Measurements from ENCODE around the gene LRGUK.

LRGUK gene

DNA sequence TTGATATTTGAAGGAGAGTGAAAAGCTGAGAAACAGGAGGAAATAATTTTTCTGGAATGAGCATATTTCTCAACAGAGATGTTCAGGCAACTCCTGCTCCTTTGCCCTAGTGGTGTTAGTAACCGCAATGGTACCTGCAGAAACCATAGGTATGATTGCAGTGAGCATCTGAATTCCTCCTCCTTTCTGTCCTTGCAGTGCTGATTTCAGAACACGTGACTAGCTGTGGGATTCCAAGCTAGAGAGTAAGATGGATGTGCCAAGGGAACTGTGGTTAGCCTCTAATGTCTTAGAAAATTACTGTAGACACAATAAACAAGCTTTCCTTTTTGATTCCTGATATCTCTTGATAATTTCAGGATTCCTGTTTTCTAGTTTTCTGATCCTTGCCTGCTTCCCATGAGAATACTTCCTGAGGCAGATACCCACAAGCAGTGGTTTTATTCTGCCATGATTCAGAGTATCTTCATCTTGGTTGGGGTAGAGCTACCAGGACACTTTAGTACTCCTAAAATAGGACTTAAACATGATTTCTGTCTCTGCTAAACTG lies 27.5 kb downstream of the LRGUK start:
- Histone ChIP-seq H4K8ac (ENCODE audit: low read depth, low read length) (no peak overlapping the region), H3K14ac (ENCODE audit: low read length) (no peak overlapping the region), H2AFZ (ENCODE audit: low read length) (no peak overlapping the region), H3K9me3 (replicated peaks in 1 of 2; ENCODE audit: control insufficient read depth in 2 of 2, insufficient read depth in 1 of 2, low read depth in 1 of 2, low read length in 2 of 2) (no peaks in the 10 kb centered on the region), H2BK5ac (ENCODE audit: low read length) (no peak overlapping the region), H3K79me1 (ENCODE audit: low read depth, low read length) (no peaks in the 10 kb centered on the region), H3K4ac (ENCODE audit: low read length) (no peak overlapping the region), H3K27me3 (ENCODE audit: control insufficient read depth in 3 of 3, insufficient read depth in 3 of 3, low read depth in 1 of 3, low read length in 3 of 3) (peaks cover 0 to 3% (median 0%) of the 10 kb centered on the region in 3 experiments), H3K23ac (ENCODE audit: low read depth, low read length, poor library complexity) (no peak overlapping the region), H3K9ac (ENCODE audit: low read depth, low read length, poor library complexity) (no peak overlapping the region), H2BK120ac (ENCODE audit: low read depth, low read length) (no peak overlapping the region), H2BK15ac (ENCODE audit: low read length) (no peak overlapping the region), H3K36me3 (replicated peaks in 1 of 2; ENCODE audit: control insufficient read depth in 2 of 2, insufficient read depth in 2 of 2, low read length in 2 of 2) (no peaks in the 10 kb centered on the region), H2AK5ac (ENCODE audit: low read depth, low read length) (no peak overlapping the region), H3K18ac (ENCODE audit: low read length) (no peak overlapping the region), H3K4me2 (ENCODE audit: insufficient read depth, low read length, poor library complexity, severe bottlenecking) (no peak overlapping the region), H3K4me1 (ENCODE audit: control insufficient read depth in 2 of 2, insufficient read depth in 1 of 2, low read depth in 1 of 2, low read length in 2 of 2) (no peaks in the 10 kb centered on the region), H2BK12ac (ENCODE audit: low read length) (no peak overlapping the region), H3K27ac (replicated peaks; ENCODE audit: low read length) (no peak overlapping the region), H4K91ac (ENCODE audit: low read depth, low read length, poor library complexity) (no peak overlapping the region), H3K4me3 (ENCODE audit: low read length in 2 of 2) (no peak overlapping the region)
- no CpG with 5 or more reads among the region's 2 CpGs for WGBS, 2 donors (ENCODE audit: extremely low coverage in 2 of 2, insufficient read length in 2 of 2, insufficient replicate concordance in 1 of 2)
- DNase-seq (ENCODE audit: low spot score) = no peak

DNA sequence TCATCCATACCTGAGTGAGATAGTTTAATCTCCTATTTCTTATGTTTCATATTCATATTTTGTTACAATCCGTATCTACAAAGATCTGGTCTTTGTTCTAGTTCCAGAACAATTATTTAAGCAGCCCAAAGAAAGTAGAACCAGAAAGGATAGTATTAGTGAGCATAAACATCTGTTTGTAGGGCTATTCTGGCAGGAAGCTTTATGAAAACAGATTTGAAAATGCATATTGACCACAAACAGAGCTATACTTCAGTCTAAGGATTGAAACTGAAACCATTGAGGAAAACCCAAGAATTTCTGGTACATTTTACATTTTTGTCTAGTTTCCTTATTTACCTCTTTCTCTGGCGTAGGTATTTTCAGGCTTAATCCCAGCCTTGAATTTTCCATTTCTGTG lies 28.1 kb downstream of the LRGUK start:
- Histone ChIP-seq H3K27ac (replicated peaks; ENCODE audit: low read length) (no peak overlapping the region), H2BK15ac (ENCODE audit: low read length) (no peak overlapping the region), H3K4ac (ENCODE audit: low read length) (no peak overlapping the region), H3K79me1 (ENCODE audit: low read depth, low read length) (no peaks in the 10 kb centered on the region), H2BK120ac (ENCODE audit: low read depth, low read length) (no peak overlapping the region), H3K27me3 (ENCODE audit: control insufficient read depth in 3 of 3, insufficient read depth in 3 of 3, low read depth in 1 of 3, low read length in 3 of 3) (peaks cover 0 to 3% (median 0%) of the 10 kb centered on the region in 3 experiments), H3K23ac (ENCODE audit: low read depth, low read length, poor library complexity) (no peak overlapping the region), H4K8ac (ENCODE audit: low read depth, low read length) (no peak overlapping the region), H3K18ac (ENCODE audit: low read length) (no peak overlapping the region), H2AFZ (ENCODE audit: low read length) (no peak overlapping the region), H3K14ac (ENCODE audit: low read length) (no peak overlapping the region), H3K9me3 (replicated peaks in 1 of 2; ENCODE audit: control insufficient read depth in 2 of 2, insufficient read depth in 1 of 2, low read depth in 1 of 2, low read length in 2 of 2) (no peaks in the 10 kb centered on the region), H4K91ac (ENCODE audit: low read depth, low read length, poor library complexity) (no peak overlapping the region), H3K36me3 (replicated peaks in 1 of 2; ENCODE audit: control insufficient read depth in 2 of 2, insufficient read depth in 2 of 2, low read length in 2 of 2) (no peaks in the 10 kb centered on the region), H3K9ac (ENCODE audit: low read depth, low read length, poor library complexity) (no peak overlapping the region), H2AK5ac (ENCODE audit: low read depth, low read length) (no peak overlapping the region), H3K4me2 (ENCODE audit: insufficient read depth, low read length, poor library complexity, severe bottlenecking) (no peak overlapping the region), H2BK5ac (ENCODE audit: low read length) (no peak overlapping the region), H2BK12ac (ENCODE audit: low read length) (no peak overlapping the region), H3K4me1 (ENCODE audit: control insufficient read depth in 2 of 2, insufficient read depth in 1 of 2, low read depth in 1 of 2, low read length in 2 of 2) (no peaks in the 10 kb centered on the region), H3K4me3 (ENCODE audit: low read length in 2 of 2) (no peak overlapping the region)
- no peak for DNase-seq (ENCODE audit: low spot score)
- WGBS, 2 donors (ENCODE audit: extremely low coverage in 2 of 2, insufficient read length in 2 of 2, insufficient replicate concordance in 1 of 2) = no CpG with 5 or more reads among the region's 2 CpGs

DNA sequence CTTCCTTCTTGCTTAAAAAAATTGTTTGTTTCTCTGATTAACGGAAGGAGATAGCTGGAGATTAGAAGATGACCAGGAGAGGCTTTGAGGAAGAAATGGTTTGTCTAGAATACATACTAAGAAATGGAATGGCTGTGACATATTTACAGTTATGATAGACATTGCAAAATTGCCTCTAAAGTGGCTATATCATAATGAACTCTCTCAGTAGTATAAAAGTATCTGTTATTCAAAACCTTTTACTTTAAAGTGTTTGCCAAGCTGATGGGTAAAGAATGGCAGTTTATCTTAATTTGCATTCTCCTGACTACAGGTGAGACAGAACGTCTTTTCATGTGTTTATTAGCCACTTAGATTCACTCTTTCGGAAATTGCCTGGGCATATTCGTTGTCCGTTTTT lies 28.7 kb downstream of the LRGUK start:
- Histone ChIP-seq H3K79me1 (ENCODE audit: low read depth, low read length) (no peaks in the 10 kb centered on the region), H4K8ac (ENCODE audit: low read depth, low read length) (no peak overlapping the region), H3K18ac (ENCODE audit: low read length) (no peak overlapping the region), H3K9ac (ENCODE audit: low read depth, low read length, poor library complexity) (no peak overlapping the region), H2AK5ac (ENCODE audit: low read depth, low read length) (no peak overlapping the region), H3K27me3 (ENCODE audit: control insufficient read depth in 3 of 3, insufficient read depth in 3 of 3, low read depth in 1 of 3, low read length in 3 of 3) (peaks cover 0 to 3% (median 0%) of the 10 kb centered on the region in 3 experiments), H2BK120ac (ENCODE audit: low read depth, low read length) (no peak overlapping the region), H3K27ac (replicated peaks; ENCODE audit: low read length) (no peak overlapping the region), H3K4me3 (ENCODE audit: low read length in 2 of 2) (no peak overlapping the region), H3K4me2 (ENCODE audit: insufficient read depth, low read length, poor library complexity, severe bottlenecking) (no peak overlapping the region), H2AFZ (ENCODE audit: low read length) (no peak overlapping the region), H3K14ac (ENCODE audit: low read length) (no peak overlapping the region), H3K4me1 (ENCODE audit: control insufficient read depth in 2 of 2, insufficient read depth in 1 of 2, low read depth in 1 of 2, low read length in 2 of 2) (no peaks in the 10 kb centered on the region), H3K36me3 (replicated peaks in 1 of 2; ENCODE audit: control insufficient read depth in 2 of 2, insufficient read depth in 2 of 2, low read length in 2 of 2) (no peaks in the 10 kb centered on the region), H4K91ac (ENCODE audit: low read depth, low read length, poor library complexity) (no peak overlapping the region), H3K23ac (ENCODE audit: low read depth, low read length, poor library complexity) (no peak overlapping the region), H2BK12ac (ENCODE audit: low read length) (no peak overlapping the region), H2BK5ac (ENCODE audit: low read length) (no peak overlapping the region), H3K9me3 (replicated peaks in 1 of 2; ENCODE audit: control insufficient read depth in 2 of 2, insufficient read depth in 1 of 2, low read depth in 1 of 2, low read length in 2 of 2) (no peaks in the 10 kb centered on the region), H3K4ac (ENCODE audit: low read length) (no peak overlapping the region), H2BK15ac (ENCODE audit: low read length) (no peak overlapping the region)
- WGBS, 2 donors (ENCODE audit: extremely low coverage in 2 of 2, insufficient read length in 2 of 2, insufficient replicate concordance in 1 of 2) = no CpG with 5 or more reads among the region's 5 CpGs
- DNase-seq (ENCODE audit: low spot score) = no peak

DNA sequence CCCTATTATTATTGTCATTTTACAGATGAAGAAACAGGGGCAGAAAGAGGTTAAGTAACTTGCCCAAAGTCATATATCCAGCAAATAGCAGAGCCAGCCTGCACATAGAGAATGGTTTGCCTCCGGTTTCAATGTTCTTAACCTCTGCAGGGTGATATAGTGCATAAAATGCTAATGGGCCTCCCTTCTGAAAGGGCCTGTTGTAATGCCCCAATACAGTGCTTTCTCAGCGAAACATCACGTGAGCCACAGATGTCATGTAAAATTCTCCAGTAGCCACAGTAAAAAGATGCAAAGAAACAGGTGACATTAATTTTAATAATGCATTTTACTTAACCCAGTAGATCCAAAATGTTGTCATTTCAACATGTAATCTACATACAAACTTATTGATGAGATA lies 38.1 kb downstream of the LRGUK start:
- H3K27me3 ChIP-seq (ENCODE audit: control insufficient read depth in 3 of 3, insufficient read depth in 3 of 3, low read depth in 1 of 3, low read length in 3 of 3) = no peaks in the 10 kb centered on the region
- H3K18ac ChIP-seq (ENCODE audit: low read length) = no peak overlapping the region
- H4K8ac ChIP-seq (ENCODE audit: low read depth, low read length) = no peak overlapping the region
- H3K36me3 ChIP-seq (replicated peaks in 1 of 2; ENCODE audit: control insufficient read depth in 2 of 2, insufficient read depth in 2 of 2, low read length in 2 of 2) = no peaks in the 10 kb centered on the region
- no CpG with 5 or more reads among the region's 3 CpGs for WGBS, 2 donors (ENCODE audit: extremely low coverage in 2 of 2, insufficient read length in 2 of 2, insufficient replicate concordance in 1 of 2)
- H3K4me1 ChIP-seq (ENCODE audit: control insufficient read depth in 2 of 2, insufficient read depth in 1 of 2, low read depth in 1 of 2, low read length in 2 of 2) = peaks cover 0 to 4% of the 10 kb centered on the region in 2 donors
- no peak overlapping the region for H3K4ac ChIP-seq (ENCODE audit: low read length)
- no peak overlapping the region for H2AFZ ChIP-seq (ENCODE audit: low read length)
- H3K9ac ChIP-seq (ENCODE audit: low read depth, low read length, poor library complexity) = no peak overlapping the region
- H2BK5ac ChIP-seq (ENCODE audit: low read length) = no peak overlapping the region
- H2BK15ac ChIP-seq (ENCODE audit: low read length) = no peak overlapping the region
- H3K27ac ChIP-seq (replicated peaks; ENCODE audit: low read length) = no peak overlapping the region
- no peak overlapping the region for H4K91ac ChIP-seq (ENCODE audit: low read depth, low read length, poor library complexity)
- no peak overlapping the region for H3K14ac ChIP-seq (ENCODE audit: low read length)
- no peaks in the 10 kb centered on the region for H3K9me3 ChIP-seq (replicated peaks in 1 of 2; ENCODE audit: control insufficient read depth in 2 of 2, insufficient read depth in 1 of 2, low read depth in 1 of 2, low read length in 2 of 2)
- no peak overlapping the region for H3K4me3 ChIP-seq (ENCODE audit: low read length in 2 of 2)
- H2BK120ac ChIP-seq (ENCODE audit: low read depth, low read length) = no peak overlapping the region
- H3K79me1 ChIP-seq (ENCODE audit: low read depth, low read length) = no peaks in the 10 kb centered on the region
- no peak for DNase-seq (ENCODE audit: low spot score)
- no peak overlapping the region for H2AK5ac ChIP-seq (ENCODE audit: low read depth, low read length)
- no peak overlapping the region for H2BK12ac ChIP-seq (ENCODE audit: low read length)
- no peak overlapping the region for H3K4me2 ChIP-seq (ENCODE audit: insufficient read depth, low read length, poor library complexity, severe bottlenecking)
- no peak overlapping the region for H3K23ac ChIP-seq (ENCODE audit: low read depth, low read length, poor library complexity)

All from neuronal stem cell (in vitro differentiated cells).